Anterior cingulate cortex (tissue), 58 donors: ENCODE measurements around the gene KCNK3.
A peak's percentile ranks its signal among the peaks of the same experiment; 100 is the strongest.

Source experiments
- DNase-seq, 58 donors: peaks; one replicate each; lab custom pipeline; 2025; lab: John Stamatoyannopoulos, UW

Gene KCNK3

DNA sequence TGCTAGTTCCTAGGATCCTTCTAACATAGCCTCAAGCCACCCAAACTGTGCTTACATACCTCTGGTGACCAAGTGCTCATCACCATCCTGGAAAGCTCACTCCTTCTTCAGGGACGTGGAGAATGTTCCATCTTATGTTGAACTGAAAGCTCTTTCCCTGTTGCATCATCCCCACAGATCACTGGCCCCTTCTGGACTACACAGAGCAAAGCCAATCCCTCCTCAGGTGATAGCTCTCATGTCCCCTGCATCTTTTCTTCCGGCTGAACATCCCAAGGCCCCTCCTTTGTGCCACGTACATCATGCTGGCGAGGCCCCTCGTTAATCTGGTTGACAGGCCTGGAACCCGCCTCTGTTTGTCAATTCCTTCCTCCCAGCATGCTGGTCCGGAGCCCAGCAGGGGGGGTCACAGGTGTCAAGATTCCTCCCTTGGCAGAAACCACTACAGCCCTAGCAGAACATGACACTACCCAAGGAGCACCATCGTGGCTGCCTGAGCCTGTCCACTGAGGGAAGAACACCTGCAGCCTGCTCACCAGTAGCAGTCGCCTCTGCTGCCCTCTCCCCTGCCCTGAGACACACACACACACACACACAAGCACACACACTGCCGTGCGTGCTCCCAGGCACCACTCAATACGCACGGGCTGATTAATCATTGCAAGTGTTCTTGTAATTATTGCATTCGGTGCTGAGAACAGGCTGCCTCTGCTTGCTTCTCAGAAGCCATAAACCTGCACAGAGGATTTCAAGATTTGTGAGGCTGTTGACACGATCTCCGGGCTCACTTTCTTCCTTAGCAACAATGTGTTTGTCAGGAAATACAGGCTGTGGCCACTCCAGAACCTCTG, 6.3 kb upstream of the KCNK3 start:
- DNase-seq: no peak

- DNase-seq: no peak
Measured at GRCh38 chr2:26687328-26687727, 5.2 kb upstream of the KCNK3 start.

DNA sequence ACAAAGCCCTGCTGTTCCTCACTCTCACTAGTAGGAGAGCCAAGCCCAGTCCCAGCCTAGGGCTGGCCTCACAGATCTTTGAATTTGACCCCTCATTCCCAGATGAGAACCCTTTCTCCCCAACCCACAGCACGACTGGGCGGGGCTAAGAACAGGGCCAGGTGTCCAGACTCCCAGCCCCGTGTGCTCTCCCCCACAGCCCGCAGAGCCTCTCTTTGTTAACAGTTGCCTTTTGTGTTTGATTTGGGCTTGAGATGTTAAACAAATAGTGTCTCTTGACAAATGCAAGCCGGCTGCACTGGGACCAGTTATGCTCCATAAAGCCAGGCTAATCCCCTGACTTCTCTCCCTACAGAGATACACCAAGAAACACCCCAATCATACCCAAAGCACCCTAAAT, 4.7 kb upstream of the KCNK3 start:
- no peak for DNase-seq

DNA sequence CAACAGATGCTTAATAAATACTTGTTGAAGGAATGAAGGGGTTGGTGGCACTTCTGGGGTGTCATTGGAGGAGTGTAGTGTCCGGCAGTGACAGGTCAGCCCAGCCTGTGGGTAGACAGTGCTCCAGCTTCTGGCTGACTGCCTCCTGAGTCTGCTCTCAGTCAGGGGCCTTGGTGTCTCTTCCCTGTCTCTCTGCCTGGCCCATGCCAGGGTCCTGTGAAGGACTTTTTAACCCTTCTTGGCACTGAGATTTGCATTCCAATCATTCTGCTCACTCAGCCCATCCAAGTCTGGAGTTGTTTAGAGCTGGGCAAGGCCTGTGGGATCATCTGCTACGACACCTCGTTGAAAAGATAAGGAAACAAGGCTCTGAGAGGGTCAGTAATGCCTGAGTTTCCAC, 1.4 kb upstream of the KCNK3 start:
- no peak for DNase-seq

- no peak for DNase-seq
Measured at GRCh38 chr2:26691881-26692278, 642 bp upstream of the KCNK3 start.

DNA sequence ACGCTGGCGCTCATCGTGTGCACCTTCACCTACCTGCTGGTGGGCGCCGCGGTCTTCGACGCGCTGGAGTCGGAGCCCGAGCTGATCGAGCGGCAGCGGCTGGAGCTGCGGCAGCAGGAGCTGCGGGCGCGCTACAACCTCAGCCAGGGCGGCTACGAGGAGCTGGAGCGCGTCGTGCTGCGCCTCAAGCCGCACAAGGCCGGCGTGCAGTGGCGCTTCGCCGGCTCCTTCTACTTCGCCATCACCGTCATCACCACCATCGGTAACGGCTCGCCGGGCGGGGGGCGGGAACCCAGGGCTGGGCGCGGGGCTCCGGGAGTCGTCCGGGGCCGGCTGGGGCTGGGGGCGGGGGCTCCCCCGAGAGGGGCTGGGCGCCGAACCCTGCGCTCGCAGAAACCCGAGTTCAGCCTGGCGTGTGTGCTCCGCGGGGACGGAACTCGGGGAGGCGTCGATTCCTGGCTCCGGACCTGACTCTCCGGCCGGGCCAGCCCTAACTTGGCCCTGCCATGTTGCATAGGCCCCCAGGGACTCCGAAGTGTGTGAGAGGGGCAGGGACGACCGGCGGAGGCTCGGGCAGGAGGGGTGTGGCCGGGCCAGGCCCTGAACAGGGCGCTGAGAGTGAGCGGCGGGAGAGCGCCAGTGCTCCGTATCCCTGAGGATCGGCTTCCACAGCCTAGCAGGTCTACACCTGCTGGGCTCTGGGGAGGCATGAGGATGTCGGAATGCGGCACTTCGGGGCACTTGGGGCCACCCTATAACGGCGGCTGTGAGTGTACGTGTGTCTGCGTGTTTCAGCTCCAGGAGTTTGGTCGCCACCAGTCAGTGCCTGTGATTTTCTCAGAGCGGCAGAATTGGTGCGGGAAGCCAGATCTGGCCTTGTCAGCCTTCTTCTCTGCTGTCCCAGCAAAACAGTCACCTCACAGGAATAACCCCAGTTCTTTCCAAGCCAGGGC, 651 bp downstream of the KCNK3 start:
- DNase-seq: peak in 4 of 58 donors; percentile 13 to 24 (median 20)

DNA sequence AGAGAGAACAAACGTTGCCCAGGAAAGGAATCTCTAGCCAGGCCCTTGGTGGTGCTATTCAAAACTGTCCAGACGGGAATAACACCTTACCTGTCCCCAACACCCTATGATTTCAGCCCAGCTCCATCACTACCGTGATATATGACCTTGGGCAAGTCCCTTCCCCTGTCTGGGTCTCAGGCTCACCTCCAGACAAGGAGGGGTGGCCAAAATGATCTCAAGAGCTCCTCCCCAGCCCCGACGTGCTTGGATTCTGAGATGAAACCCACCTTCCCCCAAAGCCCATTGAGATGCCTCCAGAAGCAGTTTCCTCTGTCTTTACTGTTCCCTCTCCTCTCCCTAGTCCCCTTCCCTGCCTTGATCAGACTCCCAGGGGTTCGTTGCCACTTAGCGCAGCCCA, 1.5 kb downstream of the KCNK3 start:
- DNase-seq: no peak

DNA sequence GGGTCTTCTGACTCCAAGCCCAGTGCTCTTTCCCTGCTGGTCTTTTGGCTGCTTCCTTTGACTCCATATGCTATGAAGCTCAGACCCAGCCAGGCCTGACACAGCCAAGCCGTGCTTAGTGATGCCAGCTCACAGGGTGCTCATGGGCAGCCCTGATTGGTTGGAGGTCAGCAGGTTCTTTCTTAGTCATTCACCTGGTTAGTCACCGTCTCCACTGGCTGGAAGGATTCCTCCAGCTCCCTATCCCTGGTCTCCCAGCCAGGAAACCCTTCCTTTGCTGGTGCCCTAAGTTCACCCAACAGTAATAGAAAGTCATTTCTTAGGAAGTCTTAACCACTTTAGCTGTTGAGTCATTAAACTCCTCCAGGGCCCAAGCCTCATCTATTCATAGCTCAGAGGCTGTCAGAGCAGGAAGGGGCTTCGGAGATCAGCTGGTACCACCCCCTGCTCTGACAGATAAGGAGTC, 3.9 kb downstream of the KCNK3 start:
- DNase-seq: peak in 1 of 58 donors; percentile 12

- DNase-seq: no peak
Measured at GRCh38 chr2:26697425-26697824, 4.9 kb downstream of the KCNK3 start.

DNA sequence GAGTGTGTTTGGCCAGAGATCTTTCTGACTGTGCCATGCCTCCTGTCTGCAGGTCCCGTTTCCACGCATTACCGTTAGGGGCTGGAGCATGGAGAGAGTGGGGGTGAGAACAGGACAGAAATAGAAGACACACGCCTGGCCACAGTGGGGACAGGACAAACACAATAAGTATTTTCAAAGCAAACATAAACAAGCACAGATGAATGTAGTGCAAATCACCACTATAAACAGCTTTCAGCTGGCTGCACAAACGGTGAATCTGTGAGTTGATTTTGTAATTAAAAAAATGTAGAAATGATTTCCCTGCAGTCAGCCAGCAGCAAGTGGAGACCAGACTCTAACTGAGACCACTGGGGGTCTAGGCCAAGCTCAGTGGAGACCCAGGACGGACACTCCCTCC, 6.8 kb downstream of the KCNK3 start:
- DNase-seq: no peak

DNA sequence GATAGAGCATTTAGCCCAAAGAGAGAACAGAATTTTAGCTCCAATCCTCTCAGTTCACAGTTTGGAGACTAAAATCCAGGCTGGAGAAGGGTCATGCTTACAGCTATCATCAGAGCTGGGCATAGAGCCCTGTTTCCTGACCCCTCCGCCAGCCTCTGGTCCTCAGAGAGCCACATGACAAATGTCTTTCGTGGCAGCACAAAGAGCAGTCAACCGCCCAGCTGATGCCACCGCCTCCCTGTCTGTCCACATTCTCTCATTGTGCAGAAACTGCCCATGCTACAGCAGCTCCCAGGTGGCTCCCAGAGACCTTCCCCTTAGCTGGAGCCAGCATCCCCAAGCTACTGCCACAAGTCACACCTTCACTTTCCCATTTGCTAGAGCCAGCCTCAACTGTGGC, 7.6 kb downstream of the KCNK3 start:
- no peak for DNase-seq

DNA sequence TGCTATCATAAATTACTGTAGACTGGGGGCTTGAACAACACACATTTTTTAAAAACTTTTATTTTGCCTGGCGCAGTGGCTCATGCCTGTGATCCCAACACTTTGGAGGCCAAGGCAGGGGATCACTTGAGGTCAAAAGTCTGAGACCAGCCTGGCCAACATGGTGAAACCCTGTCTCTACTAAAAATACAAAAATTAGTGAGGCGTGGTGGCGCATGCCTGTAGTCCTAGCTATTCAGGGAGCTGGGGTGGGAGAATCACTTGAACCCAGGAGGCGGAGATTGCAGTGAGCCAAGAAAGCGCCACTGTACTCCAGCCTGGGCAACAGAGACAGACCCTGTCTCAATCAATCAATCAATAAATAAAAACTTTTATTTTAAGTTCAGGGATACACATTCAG, 9.1 kb downstream of the KCNK3 start:
- no peak for DNase-seq

- DNase-seq: no peak
Measured at GRCh38 chr2:26702025-26702424, 9.5 kb downstream of the KCNK3 start.

GRCh38 chr2:26704441-26704977, 12.0 kb downstream of the KCNK3 start:
- DNase-seq: no peak

DNA sequence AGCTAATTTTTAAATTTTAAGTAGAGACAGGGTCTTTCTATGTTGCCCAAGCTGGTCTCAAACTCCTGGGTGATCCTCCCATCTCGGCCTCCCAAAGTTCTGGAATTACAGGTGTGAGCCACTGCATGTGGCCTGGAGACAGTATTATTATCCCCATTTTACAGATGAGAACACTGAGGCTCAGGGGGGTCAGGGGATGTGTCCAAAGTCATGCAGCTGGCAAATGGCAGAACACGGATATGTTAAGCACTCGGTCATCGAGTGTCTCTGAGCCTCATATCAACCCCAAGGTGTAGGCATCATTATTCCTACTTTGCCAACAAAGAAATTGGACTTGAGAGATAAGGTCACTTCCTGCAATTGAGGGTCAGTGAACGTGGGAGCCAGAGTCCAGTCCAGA, 12.6 kb downstream of the KCNK3 start:
- no peak for DNase-seq

GRCh38 chr2:26706093-26706492, 13.6 kb downstream of the KCNK3 start:
- DNase-seq: no peak

- DNase-seq: peak in 1 of 58 donors; percentile 5
Measured at GRCh38 chr2:26706616-26707473, 14.3 kb downstream of the KCNK3 start.

DNA sequence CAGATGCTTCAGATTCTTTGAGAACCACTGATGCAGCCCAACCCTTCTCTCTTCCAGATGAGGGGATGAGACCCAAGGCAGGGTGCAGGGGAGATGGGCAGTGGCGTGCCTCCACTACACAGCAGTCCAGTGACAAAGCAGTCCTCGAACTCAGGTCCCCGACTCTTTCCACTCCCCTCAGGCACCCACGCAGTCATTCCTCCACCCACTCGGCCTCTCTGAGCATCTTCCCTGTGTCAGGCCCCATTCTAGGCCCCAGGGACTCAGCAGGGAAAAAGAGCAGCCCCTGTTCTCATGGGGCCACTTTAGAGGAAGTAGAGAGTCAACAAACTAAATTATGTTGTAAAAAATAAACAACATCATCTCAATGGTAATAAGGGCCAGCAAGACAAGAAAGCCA, 15.2 kb downstream of the KCNK3 start:
- DNase-seq: no peak

- no peak for DNase-seq
Measured at GRCh38 chr2:26708457-26708856, 15.9 kb downstream of the KCNK3 start.
